ENCODE measurements around the gene SUPT20HL2. TPM values are rescaled to one million over a fixed set of nuclear protein-coding genes. Genes with fewer than 3 reads are reported as not detected.

The SUPT20HL2 gene
- total RNA-seq, 1 donor from 2014 or later, result not detected

- Mint-ChIP-seq H3K4me1 (ENCODE audit: unreplicated experiment) (no peaks in the 10 kb centered on the region), H3K9me3 (ENCODE audit: unreplicated experiment) (no peaks in the 10 kb centered on the region), H3K27me3 (ENCODE audit: unreplicated experiment) (no peaks in the 10 kb centered on the region), H3K4me3 (ENCODE audit: unreplicated experiment) (no peak overlapping the region), H3K36me3 (ENCODE audit: low read depth, unreplicated experiment) (no peaks in the 10 kb centered on the region), H3K27ac (ENCODE audit: unreplicated experiment) (no peak overlapping the region)
- no peak for TF ChIP-seq CTCF (IDR thresholded peaks at IDR 0.05; ENCODE audit: unreplicated experiment)
- no peak for DNase-seq (ENCODE audit: low spot score)
These were observed 26.0 kb upstream of the SUPT20HL2 start for GRCh38 chrX:24339911-24340310.

GRCh38 chrX:24335871-24336270 is 22.0 kb upstream of the SUPT20HL2 start:
- Mint-ChIP-seq H3K27ac (ENCODE audit: unreplicated experiment) (no peak overlapping the region), H3K4me3 (ENCODE audit: unreplicated experiment) (no peak overlapping the region), H3K27me3 (ENCODE audit: unreplicated experiment) (no peaks in the 10 kb centered on the region), H3K36me3 (ENCODE audit: low read depth, unreplicated experiment) (no peaks in the 10 kb centered on the region), H3K9me3 (ENCODE audit: unreplicated experiment) (no peaks in the 10 kb centered on the region), H3K4me1 (ENCODE audit: unreplicated experiment) (no peaks in the 10 kb centered on the region)
- no peak for TF ChIP-seq CTCF (IDR thresholded peaks at IDR 0.05; ENCODE audit: unreplicated experiment)
- no peak for DNase-seq (ENCODE audit: low spot score)

- no peak overlapping the region for H3K4me3 Mint-ChIP-seq (ENCODE audit: unreplicated experiment)
- DNase-seq (ENCODE audit: low spot score), result no peak
- H3K36me3 Mint-ChIP-seq (ENCODE audit: low read depth, unreplicated experiment), result no peaks in the 10 kb centered on the region
- no peak for TF ChIP-seq CTCF (IDR thresholded peaks at IDR 0.05; ENCODE audit: unreplicated experiment)
- H3K27me3 Mint-ChIP-seq (ENCODE audit: unreplicated experiment), result no peaks in the 10 kb centered on the region
- H3K4me1 Mint-ChIP-seq (ENCODE audit: unreplicated experiment), result no peaks in the 10 kb centered on the region
- no peaks in the 10 kb centered on the region for H3K9me3 Mint-ChIP-seq (ENCODE audit: unreplicated experiment)
- H3K27ac Mint-ChIP-seq (ENCODE audit: unreplicated experiment), result no peak overlapping the region
These were observed 20.6 kb upstream of the SUPT20HL2 start for GRCh38 chrX:24334461-24334860.

- no peak overlapping the region for H3K27ac Mint-ChIP-seq (ENCODE audit: unreplicated experiment)
- H3K9me3 Mint-ChIP-seq (ENCODE audit: unreplicated experiment), result no peaks in the 10 kb centered on the region
These were observed 19.5 kb upstream of the SUPT20HL2 start for GRCh38 chrX:24333371-24333770.

GRCh38 chrX:24332878-24333277 is 19.0 kb upstream of the SUPT20HL2 start:
- H3K4me3 Mint-ChIP-seq (ENCODE audit: unreplicated experiment), result no peak overlapping the region
- no peaks in the 10 kb centered on the region for H3K27me3 Mint-ChIP-seq (ENCODE audit: unreplicated experiment)
- no peak for TF ChIP-seq CTCF (IDR thresholded peaks at IDR 0.05; ENCODE audit: unreplicated experiment)
- DNase-seq (ENCODE audit: low spot score), result no peak
- H3K4me1 Mint-ChIP-seq (ENCODE audit: unreplicated experiment), result no peaks in the 10 kb centered on the region
- no peaks in the 10 kb centered on the region for H3K9me3 Mint-ChIP-seq (ENCODE audit: unreplicated experiment)
- no peak overlapping the region for H3K27ac Mint-ChIP-seq (ENCODE audit: unreplicated experiment)
- H3K36me3 Mint-ChIP-seq (ENCODE audit: low read depth, unreplicated experiment), result no peaks in the 10 kb centered on the region

More at GRCh38 chrX:24333371-24333770, 19.5 kb upstream of the SUPT20HL2 start:
- TF ChIP-seq CTCF (IDR thresholded peaks at IDR 0.05; ENCODE audit: unreplicated experiment), result no peak
- DNase-seq (ENCODE audit: low spot score), result no peak
- Mint-ChIP-seq H3K4me1 (ENCODE audit: unreplicated experiment) (no peaks in the 10 kb centered on the region), H3K36me3 (ENCODE audit: low read depth, unreplicated experiment) (no peaks in the 10 kb centered on the region), H3K27me3 (ENCODE audit: unreplicated experiment) (no peaks in the 10 kb centered on the region), H3K4me3 (ENCODE audit: unreplicated experiment) (no peak overlapping the region)
